GM19240 (cell line): Measurements from ENCODE around the gene FRAS1.

ENCODE experiments used
- DNase-seq: peaks from one replicate; pipeline ENCODE4 v3.0.0; 2011; ENCODE audit warnings: low spot score; ENCODE audit not compliant: insufficient read length

Gene FRAS1

GRCh38 chr4:78569306-78569821 lies 512.2 kb downstream of the FRAS1 start:
- DNase-seq: no peak

GRCh38 chr4:78570117-78570516 lies 513.0 kb downstream of the FRAS1 start:
- no peak for DNase-seq

GRCh38 chr4:78571804-78572203 lies 514.7 kb downstream of the FRAS1 start:
- no peak for DNase-seq

GRCh38 chr4:78578674-78579425 lies 521.7 kb downstream of the FRAS1 start:
- no peak for DNase-seq

GRCh38 chr4:78581618-78582017 lies 524.5 kb downstream of the FRAS1 start:
- DNase-seq: no peak

GRCh38 chr4:78584863-78585547 lies 527.9 kb downstream of the FRAS1 start:
- DNase-seq: no peak

- no peak for DNase-seq
Observed at GRCh38 chr4:78585633-78586032, 528.5 kb downstream of the FRAS1 start.

GRCh38 chr4:78588894-78589545 lies 531.9 kb downstream of the FRAS1 start:
- DNase-seq: no peak

- no peak for DNase-seq
Observed at GRCh38 chr4:78591404-78591803, 534.3 kb downstream of the FRAS1 start.

- DNase-seq: no peak
Observed at GRCh38 chr4:78592088-78592783, 535.1 kb downstream of the FRAS1 start.
